Fibroblast of pulmonary artery (primary cell): Measurements from ENCODE around the gene CREBBP.

Experiments
- DNase-seq: peaks from one replicate; pipeline ENCODE4 v3.0.0-alpha.2; 2010; ENCODE audit warnings: low read depth
- H3K4me3 ChIP-seq: replicated peaks from 2 replicates; pipeline ENCODE4 v1.5.1; 2011; ENCODE audit warnings: low read depth, mild to moderate bottlenecking, control low read depth, low read length, moderate library complexity
- TF ChIP-seq, protein P1 (sequence below): IDR thresholded peaks from 2 replicates; pipeline ENCODE4 v1.5.1; 2011; ENCODE audit warnings: mild to moderate bottlenecking, control low read depth, low read length, inconsistent platforms; ENCODE audit errors: missing control alignments

CREBBP gene

DNA sequence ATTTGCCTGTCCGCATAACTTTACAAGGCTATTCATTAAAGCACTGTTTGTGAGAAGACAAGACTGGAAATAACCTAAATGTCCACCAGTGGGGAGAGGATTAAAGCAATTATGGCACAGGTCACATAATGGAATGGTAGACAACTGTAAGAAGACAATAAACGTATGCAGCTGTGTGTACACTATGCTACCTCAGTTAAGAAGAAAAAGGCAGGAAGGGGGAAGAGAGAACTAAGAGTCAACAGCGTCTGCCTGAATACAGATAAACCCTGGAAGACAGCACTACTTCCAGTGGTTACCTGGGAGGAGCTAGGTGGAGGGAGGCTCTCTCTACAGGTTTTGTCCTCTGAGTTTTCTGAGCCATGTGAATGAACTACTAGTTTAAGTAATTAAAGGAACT, 15.3 kb downstream of the CREBBP start:
- TF ChIP-seq, protein P1, sequence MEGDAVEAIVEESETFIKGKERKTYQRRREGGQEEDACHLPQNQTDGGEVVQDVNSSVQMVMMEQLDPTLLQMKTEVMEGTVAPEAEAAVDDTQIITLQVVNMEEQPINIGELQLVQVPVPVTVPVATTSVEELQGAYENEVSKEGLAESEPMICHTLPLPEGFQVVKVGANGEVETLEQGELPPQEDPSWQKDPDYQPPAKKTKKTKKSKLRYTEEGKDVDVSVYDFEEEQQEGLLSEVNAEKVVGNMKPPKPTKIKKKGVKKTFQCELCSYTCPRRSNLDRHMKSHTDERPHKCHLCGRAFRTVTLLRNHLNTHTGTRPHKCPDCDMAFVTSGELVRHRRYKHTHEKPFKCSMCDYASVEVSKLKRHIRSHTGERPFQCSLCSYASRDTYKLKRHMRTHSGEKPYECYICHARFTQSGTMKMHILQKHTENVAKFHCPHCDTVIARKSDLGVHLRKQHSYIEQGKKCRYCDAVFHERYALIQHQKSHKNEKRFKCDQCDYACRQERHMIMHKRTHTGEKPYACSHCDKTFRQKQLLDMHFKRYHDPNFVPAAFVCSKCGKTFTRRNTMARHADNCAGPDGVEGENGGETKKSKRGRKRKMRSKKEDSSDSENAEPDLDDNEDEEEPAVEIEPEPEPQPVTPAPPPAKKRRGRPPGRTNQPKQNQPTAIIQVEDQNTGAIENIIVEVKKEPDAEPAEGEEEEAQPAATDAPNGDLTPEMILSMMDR, result no peak
- no peak overlapping the region for H3K4me3 ChIP-seq
- no peak for DNase-seq

DNA sequence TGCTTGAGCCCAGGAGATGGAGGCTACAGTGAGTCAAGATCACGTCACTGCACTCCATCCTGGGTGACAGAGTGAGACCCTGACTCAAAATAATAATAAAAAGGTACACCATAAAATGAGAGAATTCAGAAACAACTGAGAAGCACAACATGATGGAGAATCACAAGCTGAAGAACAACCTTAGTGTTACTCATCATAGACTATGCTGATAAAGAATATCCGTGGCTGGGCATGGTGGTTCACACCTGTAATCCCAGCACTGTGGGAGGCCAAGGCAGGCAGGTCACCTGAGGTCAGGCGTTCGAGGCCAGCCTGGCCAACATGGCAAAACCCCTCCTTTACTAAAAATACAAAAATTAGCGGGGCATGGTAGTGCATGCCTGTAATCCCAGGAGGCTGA, 16.0 kb downstream of the CREBBP start:
- TF ChIP-seq, protein P1, result no peak

DNA sequence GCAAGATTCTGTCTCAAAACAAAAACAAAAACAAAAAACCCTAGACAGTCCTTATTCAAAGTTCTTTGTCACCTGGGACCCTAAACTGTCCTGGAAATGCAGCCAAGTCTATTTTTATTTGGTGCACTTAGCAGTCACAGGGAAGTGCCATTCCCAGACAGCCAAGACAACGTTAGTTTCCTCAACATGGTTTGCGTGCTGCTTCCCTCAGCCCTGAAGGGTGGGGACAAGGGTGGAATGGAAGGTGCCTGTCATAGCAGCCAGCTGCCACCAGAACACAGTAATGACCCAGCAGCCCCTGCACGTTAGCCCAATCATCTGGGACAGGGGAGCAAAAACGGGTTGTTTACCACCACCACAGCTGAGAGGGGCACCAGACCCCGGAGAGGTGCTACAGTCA, 16.9 kb downstream of the CREBBP start:
- TF ChIP-seq, protein P1, result no peak
- H3K4me3 ChIP-seq, result no peak overlapping the region
- DNase-seq, result no peak

More for the DNA sequence above, 16.0 kb downstream of the CREBBP start:
- no peak overlapping the region for H3K4me3 ChIP-seq
- no peak for DNase-seq

DNA sequence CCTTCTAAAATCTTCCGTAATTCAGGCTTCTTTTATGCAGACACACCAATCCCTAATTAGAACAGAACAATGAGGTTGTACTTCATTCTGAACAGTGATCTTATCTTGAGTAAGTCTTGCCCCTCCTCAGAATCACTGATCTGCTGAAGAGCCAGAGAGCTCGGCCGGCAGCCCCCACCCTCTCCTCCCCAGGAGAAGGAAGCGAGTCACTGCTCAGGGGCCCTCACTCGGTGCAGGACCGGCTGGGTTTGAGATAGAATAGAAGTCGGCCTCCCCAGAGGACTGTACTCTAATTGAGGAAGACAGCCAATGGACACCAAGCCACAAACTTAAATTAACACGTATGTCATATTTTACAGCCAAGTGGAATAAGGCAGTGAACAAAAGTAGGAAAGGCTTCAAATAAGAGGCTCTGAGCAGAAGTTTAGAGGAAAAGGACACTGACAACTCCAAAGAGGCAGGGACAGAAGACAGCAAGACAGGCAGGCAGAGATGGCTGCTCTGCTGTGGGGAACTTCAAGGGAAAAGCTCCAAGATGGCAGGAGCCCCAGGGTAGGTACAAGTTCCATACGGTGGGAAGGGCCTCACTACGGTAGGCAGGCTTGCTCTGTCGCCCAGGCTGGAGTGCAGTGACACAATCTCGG, 18.6 kb downstream of the CREBBP start:
- TF ChIP-seq, protein P1, result no peak
- no peak overlapping the region for H3K4me3 ChIP-seq
- DNase-seq, result no peak

DNA sequence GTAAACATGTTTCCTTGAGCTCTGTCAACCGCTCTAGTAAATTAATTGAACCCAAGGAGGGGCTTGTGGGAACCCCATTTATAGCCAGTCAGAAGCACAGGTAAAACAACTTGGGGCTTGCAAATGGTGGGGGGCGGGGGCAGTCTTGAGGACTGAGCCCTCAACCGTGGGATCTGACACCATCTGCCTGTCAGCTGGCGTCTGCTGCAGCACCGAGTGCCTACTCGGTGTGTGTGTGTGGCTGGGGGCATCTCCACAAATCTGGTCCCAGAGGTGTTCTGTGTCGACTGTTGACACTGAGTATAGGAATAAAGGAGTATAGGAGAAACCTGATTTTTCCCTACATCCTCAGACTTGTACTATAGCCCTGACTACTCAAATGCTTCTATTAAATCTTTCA, 20.6 kb downstream of the CREBBP start:
- TF ChIP-seq, protein P1, result no peak
- H3K4me3 ChIP-seq, result no peak overlapping the region
- DNase-seq, result no peak

DNA sequence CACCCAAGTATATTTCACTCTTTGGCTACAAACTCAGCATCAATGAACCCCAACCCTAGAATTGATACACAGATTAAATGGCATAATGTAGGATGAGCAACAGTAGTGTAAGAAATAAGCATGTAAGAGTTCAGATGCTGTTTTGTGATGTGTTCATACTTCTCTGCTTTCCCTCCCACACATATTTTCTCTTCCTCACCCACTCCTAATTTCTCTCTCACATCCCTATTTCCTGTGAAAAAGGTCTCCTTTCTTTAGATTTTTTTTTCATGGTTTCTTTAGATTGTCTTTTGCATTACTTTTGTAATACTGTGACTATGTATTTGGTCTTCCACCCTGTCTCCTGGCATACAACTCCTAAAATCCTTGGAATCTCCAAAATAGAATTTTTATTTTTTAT, 21.7 kb downstream of the CREBBP start:
- H3K4me3 ChIP-seq, result no peak overlapping the region
- DNase-seq, result no peak
- TF ChIP-seq, protein P1, result no peak
